ENCODE measurements around the gene G0S2. TPM values are rescaled to one million over a fixed set of nuclear protein-coding genes. Genes with fewer than 3 reads are reported as not detected.

G0S2 gene
- total and polyA plus RNA-seq, 2 of the 8 experiments (the other 6 are each of a cell fraction or from before 2014, with no cell fraction given): 1.0 to 1.7 TPM

GRCh38 chr1:209705033-209705598 is 29.9 kb downstream of the G0S2 start (continued):
- TF ChIP-seq CHD7 (IDR thresholded peaks at IDR 0.05; ENCODE audit: insufficient replicate concordance, low read length) (no peak), ATF2 (IDR thresholded peaks at IDR 0.05; ENCODE audit: low read length) (no peak), SAP30 (IDR thresholded peaks at IDR 0.05; ENCODE audit: insufficient read depth, insufficient replicate concordance, low read length) (no peak), CTCF (IDR thresholded peaks at IDR 0.05; ENCODE audit: control extremely low read depth in 1 of 3, insufficient read depth in 1 of 3, low read depth in 1 of 3, low read length in 3 of 3) (no peak), NRF1 (IDR thresholded peaks at IDR 0.05; ENCODE audit: low read depth, low read length) (no peak)

Measured in H1 (cell line).